Peyer's patch (tissue), 4 donors: ENCODE results near the gene LZTR1. TPM values are rescaled to one million over a fixed set of nuclear protein-coding genes. Genes with fewer than 3 reads are reported as not detected.

Experiments
- DNase-seq, 3 donors: peaks; one replicate each; pipeline ENCODE4 v3.0.0-alpha.2; 2017 to 2019
- H3K27ac ChIP-seq, 4 donors: fragments of 200-600 bp; sonication (generic); one replicate each; pipeline ENCODE4 v1.5.1; 2016 to 2019
- H3K27me3 ChIP-seq, 2 donors: fragments of 200-600 bp; sonication (generic); one replicate each; pipeline ENCODE4 v1.5.1; 2019
- H3K36me3 ChIP-seq, 3 donors: fragments of 200-600 bp; sonication (generic); one replicate each; pipeline ENCODE4 v1.5.1; 2016 to 2019
- H3K4me1 ChIP-seq, 4 donors: fragments of 200-600 bp; sonication (generic); one replicate each; pipeline ENCODE4 v1.5.1; 2016 to 2019
- H3K4me3 ChIP-seq, 4 donors: fragments of 200-600 bp; sonication (generic); 1 replicate in 3 of 4; 2 replicates in 1 of 4; pipeline ENCODE4 v1.5.1; 2016 to 2019; ENCODE audit warnings: mild to moderate bottlenecking in 1 of 4
- H3K9me3 ChIP-seq, 4 donors: fragments of 200-600 bp; sonication (generic); one replicate each; pipeline ENCODE4 v1.5.1; 2016 to 2019; ENCODE audit warnings: mild to moderate bottlenecking in 1 of 4
- POLR2A ChIP-seq, 2 donors: fragments of 450-650 bp; IDR thresholded peaks; one replicate each; pipeline ENCODE4 v1.5.1; 2017; ENCODE audit warnings: antibody characterized with exemption in 2 of 2, mild to moderate bottlenecking in 2 of 2, moderate library complexity in 2 of 2
- total RNA-seq, 4 donors: library from RNA; depleted of rRNA; stranded (reverse); fragments of >200 nt; gene quantifications; one replicate each; pipeline ENCODE4 v1.1.0, GENCODE V29; 2016
- TF ChIP-seq, protein P1 (sequence below), 6 experiments: fragments of 450-650 bp in 4 of 6; fragments of 200-600 bp in 2 of 6; sonication (generic) in 1 of 6; IDR thresholded peaks; one replicate each; pipeline ENCODE4 v1.5.1; 2017 to 2019; ENCODE audit warnings: antibody characterized with exemption in 6 of 6, mild to moderate bottlenecking in 3 of 6, moderate library complexity in 1 of 6

Gene LZTR1
- total RNA-seq, 4 donors from 2014 or later, result 65.5 to 144 (median 88.5) TPM

DNA sequence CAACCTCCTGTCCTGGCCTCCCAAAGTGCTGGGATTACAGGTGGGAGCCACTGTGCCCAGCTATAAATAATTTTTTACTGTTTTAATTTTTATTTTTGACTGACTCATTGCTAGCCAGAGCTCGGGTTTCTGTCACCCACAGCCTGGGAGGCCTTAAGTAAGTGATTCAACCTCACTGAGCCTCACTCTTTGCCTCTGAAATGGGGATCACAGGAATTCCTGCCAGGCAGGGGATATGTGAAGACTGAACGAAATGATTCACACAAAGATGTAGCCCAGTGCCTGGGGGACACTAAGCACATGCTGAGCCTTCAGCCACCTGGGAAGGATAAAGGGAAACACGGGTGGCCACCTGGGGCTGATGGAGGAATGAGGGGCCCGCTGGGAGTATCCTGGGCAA, 59.8 kb downstream of the LZTR1 start:
- H3K27ac ChIP-seq, result no peak overlapping the region
- H3K36me3 ChIP-seq, result no peaks in the 10 kb centered on the region
- H3K4me3 ChIP-seq, result no peak overlapping the region
- TF ChIP-seq, protein P1, sequence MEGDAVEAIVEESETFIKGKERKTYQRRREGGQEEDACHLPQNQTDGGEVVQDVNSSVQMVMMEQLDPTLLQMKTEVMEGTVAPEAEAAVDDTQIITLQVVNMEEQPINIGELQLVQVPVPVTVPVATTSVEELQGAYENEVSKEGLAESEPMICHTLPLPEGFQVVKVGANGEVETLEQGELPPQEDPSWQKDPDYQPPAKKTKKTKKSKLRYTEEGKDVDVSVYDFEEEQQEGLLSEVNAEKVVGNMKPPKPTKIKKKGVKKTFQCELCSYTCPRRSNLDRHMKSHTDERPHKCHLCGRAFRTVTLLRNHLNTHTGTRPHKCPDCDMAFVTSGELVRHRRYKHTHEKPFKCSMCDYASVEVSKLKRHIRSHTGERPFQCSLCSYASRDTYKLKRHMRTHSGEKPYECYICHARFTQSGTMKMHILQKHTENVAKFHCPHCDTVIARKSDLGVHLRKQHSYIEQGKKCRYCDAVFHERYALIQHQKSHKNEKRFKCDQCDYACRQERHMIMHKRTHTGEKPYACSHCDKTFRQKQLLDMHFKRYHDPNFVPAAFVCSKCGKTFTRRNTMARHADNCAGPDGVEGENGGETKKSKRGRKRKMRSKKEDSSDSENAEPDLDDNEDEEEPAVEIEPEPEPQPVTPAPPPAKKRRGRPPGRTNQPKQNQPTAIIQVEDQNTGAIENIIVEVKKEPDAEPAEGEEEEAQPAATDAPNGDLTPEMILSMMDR (IDR thresholded peaks at IDR 0.05), result no peak
- no peak for TF ChIP-seq POLR2A (IDR thresholded peaks at IDR 0.05)
- H3K4me1 ChIP-seq, result peaks cover 0 to 26% (median 10%) of the 10 kb centered on the region in 4 donors
- no peaks in the 10 kb centered on the region for H3K9me3 ChIP-seq
- no peaks in the 10 kb centered on the region for H3K27me3 ChIP-seq
- DNase-seq, result no peak

DNA sequence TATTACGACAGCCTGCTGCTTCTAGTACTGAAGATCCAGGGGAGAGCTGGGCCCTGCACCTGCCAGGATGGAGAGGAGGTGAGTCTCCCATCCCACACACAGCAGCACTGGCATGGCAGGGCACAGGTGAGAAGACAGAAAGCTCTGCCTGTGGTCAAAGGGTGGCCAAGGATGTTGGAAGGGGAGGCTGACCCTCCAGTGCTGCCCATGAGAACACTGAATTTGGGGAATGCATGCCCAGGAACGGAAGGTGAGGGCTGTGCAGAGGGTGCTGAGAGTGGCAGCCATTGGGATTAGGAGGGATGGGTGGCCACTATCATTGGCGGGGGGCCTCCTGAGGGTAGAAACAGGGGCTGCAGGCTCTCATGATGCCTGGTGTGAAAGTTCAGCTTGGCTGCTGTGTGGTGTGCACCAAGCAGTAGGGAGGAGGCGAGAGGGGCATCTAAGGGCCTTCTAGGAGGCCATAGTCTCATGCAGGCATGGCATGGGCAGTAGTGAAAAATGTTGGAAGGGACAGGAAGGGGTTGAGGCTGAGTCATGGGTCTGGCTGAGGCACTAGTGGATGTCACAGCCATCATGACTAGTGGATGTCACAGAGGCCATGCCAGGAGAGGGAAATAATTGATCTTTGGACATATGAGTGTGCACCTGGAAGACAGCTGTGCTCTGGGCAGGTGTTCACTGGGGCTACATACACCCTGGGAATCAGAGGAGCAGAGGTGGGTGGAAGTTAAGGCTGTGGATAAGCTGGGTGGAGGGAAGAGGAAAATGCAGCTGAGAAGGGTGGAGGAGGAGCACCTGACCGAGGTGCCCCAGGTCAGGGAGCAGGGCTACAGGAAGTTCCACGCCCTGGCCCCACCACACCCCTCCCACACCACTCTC, 61.1 kb downstream of the LZTR1 start:
- H3K27ac ChIP-seq, result peak overlapping the region in 2 of 4 donors; percentile 17 to 19
- no peaks in the 10 kb centered on the region for H3K36me3 ChIP-seq
- DNase-seq, result peak in 2 of 3 donors; percentile 56 to 59
- H3K9me3 ChIP-seq, result no peaks in the 10 kb centered on the region
- peaks cover 0 to 26% (median 10%) of the 10 kb centered on the region in 4 donors for H3K4me1 ChIP-seq
- no peaks in the 10 kb centered on the region for H3K27me3 ChIP-seq
- H3K4me3 ChIP-seq, result no peak overlapping the region
- TF ChIP-seq, protein P1 (IDR thresholded peaks at IDR 0.05), result no peak
- TF ChIP-seq POLR2A (IDR thresholded peaks at IDR 0.05), result no peak

DNA sequence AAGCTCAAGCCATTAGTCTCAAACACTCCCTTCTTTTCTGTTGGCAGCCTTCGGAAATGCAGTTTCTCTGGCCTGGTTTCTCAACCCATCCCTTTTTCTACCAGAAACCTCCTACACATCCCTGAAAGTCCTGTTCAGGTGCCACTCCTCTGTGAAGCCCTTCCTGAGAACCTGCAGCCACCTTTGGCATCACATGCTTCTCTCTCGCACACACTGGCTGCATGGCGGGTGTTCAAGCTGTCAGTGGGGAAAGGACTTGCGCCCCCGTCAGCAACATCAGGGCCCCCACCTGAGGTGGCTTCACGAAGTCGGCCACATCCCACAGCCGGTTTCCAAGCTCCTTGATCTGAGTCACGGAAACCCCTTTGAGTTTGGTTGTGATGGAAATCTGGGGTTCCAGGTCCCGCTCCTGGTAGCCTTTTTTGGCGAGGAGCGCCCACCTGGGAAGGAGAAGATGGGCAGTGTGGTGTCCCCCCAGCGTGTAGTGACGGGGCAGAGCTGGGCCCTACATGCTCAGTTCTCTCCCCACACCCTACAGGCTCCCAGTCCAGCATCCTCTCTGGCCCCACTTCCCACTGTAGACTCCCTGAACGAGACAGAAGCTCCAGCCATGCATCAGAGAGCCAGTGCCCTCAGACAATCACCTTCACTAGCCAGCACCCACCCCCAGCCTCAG, 61.9 kb downstream of the LZTR1 start:
- DNase-seq, result no peak
- H3K27ac ChIP-seq, result peak overlapping the region in 2 of 4 donors; percentile 17 to 19
- H3K36me3 ChIP-seq, result no peaks in the 10 kb centered on the region
- H3K9me3 ChIP-seq, result no peaks in the 10 kb centered on the region
- H3K4me1 ChIP-seq, result peaks cover 0 to 26% (median 10%) of the 10 kb centered on the region in 4 donors
- peak overlapping the region in 1 of 4 donors; percentile 19 for H3K4me3 ChIP-seq
- H3K27me3 ChIP-seq, result no peaks in the 10 kb centered on the region
- TF ChIP-seq, protein P1 (IDR thresholded peaks at IDR 0.05), result no peak
- TF ChIP-seq POLR2A (IDR thresholded peaks at IDR 0.05), result no peak

DNA sequence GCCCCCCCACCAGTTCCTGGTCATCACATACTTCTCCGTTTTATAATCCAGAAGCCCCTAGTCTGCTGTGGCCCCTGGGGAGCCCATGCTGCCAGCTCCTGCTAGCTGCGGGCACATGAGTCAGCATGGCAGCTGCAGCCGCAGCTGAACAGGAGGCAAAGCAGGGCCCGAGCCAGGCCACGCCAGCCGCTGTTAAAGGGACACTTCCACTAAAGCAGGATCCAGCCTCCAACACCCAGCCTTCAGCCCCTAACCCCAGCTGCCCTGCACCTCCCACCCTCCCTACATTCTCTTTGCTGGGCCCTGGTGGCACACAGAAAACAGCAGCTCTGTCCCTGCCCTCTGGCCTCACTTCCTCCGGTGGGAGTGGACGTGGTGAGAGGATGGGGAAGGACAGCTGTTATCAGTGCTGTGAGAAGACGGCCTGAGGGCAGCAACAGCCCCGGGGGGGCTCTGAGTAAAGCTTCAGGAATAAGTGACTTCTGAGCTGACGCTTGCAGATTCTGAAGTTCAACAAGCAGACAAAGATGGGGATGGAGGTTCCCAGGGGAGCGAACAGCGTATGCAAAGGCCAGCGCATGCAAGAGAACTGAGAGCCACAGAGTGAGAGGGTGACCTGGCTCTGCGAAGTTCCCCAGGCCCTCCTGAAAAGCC, 63.0 kb downstream of the LZTR1 start:
- Histone ChIP-seq H3K4me1 (peaks cover 0 to 26% (median 10%) of the 10 kb centered on the region in 4 donors), H3K9me3 (no peaks in the 10 kb centered on the region), H3K4me3 (peak overlapping the region; percentile 19 to 38 (median 36)), H3K36me3 (no peaks in the 10 kb centered on the region), H3K27me3 (no peaks in the 10 kb centered on the region), H3K27ac (peak overlapping the region in 1 of 4 donors; percentile 17)
- peak in 1 of 3 donors; percentile 50 for DNase-seq
- no peak for TF ChIP-seq POLR2A (IDR thresholded peaks at IDR 0.05)
- TF ChIP-seq, protein P1 (IDR thresholded peaks at IDR 0.05), result no peak

DNA sequence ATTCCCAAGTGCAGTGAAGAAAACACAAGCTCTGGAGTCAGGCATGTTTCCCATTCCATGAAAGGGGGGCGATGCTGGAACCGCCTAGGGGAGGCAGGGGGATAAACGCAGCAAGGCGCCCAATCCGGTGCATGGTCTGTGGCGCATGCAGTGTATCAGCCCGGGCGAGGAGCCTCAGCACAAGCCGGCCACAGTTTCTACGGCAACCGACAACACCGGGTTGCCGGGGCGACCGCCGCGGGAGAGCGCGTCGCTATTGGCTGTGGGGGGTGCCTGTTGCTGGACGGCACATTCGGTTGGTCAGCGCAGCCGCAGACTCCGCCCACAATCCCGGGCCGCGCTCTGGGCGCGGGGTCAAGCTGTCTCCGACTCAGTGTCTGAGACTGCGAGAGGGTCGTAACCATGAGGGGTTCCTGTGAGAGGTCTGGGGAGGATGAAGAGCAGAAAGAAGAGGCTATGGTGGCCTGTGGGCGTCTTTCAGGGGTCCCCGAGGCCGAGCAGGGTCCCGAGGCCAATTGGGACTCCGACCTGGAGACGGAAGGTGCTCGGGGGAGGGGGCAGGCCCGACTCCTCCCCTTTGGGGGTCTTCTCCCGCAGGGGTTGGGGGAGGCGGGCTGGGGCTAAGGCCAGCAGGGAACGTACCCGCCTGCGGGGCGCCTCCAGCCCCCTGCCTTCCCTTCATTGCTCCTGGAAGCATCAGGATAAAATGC, 63.6 kb downstream of the LZTR1 start, which contains the start of gene LRRC74B:
LRRC74B (plus strand) TSS at position 362 of the 710 bp plus-strand sequence; CDS start at position 403, 41 bp downstream.
- TF ChIP-seq, protein P1 (IDR thresholded peaks at IDR 0.05), result no peak
- TF ChIP-seq POLR2A (IDR thresholded peaks at IDR 0.05), result no peak
- peak within 1 kb of the TSS; percentile 19 to 38 (median 36) for H3K4me3 ChIP-seq

More for the DNA sequence above, 63.6 kb downstream of the LZTR1 start, which contains the start of gene LRRC74B:
- Histone ChIP-seq H3K4me1 (peaks cover 0 to 26% (median 10%) of the 10 kb centered on the region in 4 donors), H3K27ac (no peak within 1 kb of the TSS), H3K27me3 (no peaks in the 10 kb centered on the region), H3K9me3 (no peaks in the 10 kb centered on the region), H3K36me3 (no peaks in the 10 kb centered on the region)
- peak; percentile 73 to 92 (median 86) for DNase-seq
